ENCODE measurements around the gene CPNE6.

GRCh38 chr14:24123424-24124417 is 52.4 kb downstream of the CPNE6 start:
- TF ChIP-seq CTCF (IDR thresholded peaks at IDR 0.05) (no peak), POLR2AphosphoS5 (IDR thresholded peaks at IDR 0.05) (no peak), POLR2A (IDR thresholded peaks at IDR 0.05) (no peak)
